HL-60 (cell line): ENCODE results near the gene MBTPS1.

Experiments
- CTCF ChIP-seq: IDR thresholded peaks from one replicate; pipeline ENCODE4 v1.5.1; 2011; ENCODE audit warnings: low read length, control low read depth, inconsistent platforms; ENCODE audit not compliant: insufficient read depth
- POLR2AphosphoS5 ChIP-seq: IDR thresholded peaks from 2 replicates; pipeline ENCODE4 v1.6.1; 2012; ENCODE audit warnings: low read depth
- TF ChIP-seq, protein P1 (sequence below): IDR thresholded peaks from 2 replicates; pipeline ENCODE4 v1.6.1; 2012; ENCODE audit warnings: low read depth; ENCODE audit not compliant: insufficient replicate concordance

- TF ChIP-seq CTCF (no peak), POLR2AphosphoS5 (no peak)
- TF ChIP-seq, protein P1, sequence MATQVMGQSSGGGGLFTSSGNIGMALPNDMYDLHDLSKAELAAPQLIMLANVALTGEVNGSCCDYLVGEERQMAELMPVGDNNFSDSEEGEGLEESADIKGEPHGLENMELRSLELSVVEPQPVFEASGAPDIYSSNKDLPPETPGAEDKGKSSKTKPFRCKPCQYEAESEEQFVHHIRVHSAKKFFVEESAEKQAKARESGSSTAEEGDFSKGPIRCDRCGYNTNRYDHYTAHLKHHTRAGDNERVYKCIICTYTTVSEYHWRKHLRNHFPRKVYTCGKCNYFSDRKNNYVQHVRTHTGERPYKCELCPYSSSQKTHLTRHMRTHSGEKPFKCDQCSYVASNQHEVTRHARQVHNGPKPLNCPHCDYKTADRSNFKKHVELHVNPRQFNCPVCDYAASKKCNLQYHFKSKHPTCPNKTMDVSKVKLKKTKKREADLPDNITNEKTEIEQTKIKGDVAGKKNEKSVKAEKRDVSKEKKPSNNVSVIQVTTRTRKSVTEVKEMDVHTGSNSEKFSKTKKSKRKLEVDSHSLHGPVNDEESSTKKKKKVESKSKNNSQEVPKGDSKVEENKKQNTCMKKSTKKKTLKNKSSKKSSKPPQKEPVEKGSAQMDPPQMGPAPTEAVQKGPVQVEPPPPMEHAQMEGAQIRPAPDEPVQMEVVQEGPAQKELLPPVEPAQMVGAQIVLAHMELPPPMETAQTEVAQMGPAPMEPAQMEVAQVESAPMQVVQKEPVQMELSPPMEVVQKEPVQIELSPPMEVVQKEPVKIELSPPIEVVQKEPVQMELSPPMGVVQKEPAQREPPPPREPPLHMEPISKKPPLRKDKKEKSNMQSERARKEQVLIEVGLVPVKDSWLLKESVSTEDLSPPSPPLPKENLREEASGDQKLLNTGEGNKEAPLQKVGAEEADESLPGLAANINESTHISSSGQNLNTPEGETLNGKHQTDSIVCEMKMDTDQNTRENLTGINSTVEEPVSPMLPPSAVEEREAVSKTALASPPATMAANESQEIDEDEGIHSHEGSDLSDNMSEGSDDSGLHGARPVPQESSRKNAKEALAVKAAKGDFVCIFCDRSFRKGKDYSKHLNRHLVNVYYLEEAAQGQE = no peak
Measured at GRCh38 chr16:84049403-84050060, 67.2 kb downstream of the MBTPS1 start.
